Endodermal cell (in vitro differentiated cells): ENCODE results near the gene CCDC13. TPM values are rescaled to one million over a fixed set of nuclear protein-coding genes. Genes with fewer than 3 reads are reported as not detected.

Source experiments
- DNase-seq: peaks from one replicate; pipeline ENCODE4 v3.0.0-alpha.2; 2017
- H3K27ac ChIP-seq: 2 replicates; pipeline ENCODE4 v1.5.1; 2013; ENCODE audit warnings: mild to moderate bottlenecking, low read depth, low read length, moderate library complexity
- H3K27me3 ChIP-seq: 2 replicates; pipeline ENCODE4 v1.6.1; 2013; ENCODE audit warnings: mild to moderate bottlenecking, low read length, moderate library complexity; ENCODE audit not compliant: insufficient read depth, control insufficient read depth, poor library complexity, severe bottlenecking
- H3K36me3 ChIP-seq: 2 replicates; pipeline ENCODE4 v1.7.0; 2013; ENCODE audit warnings: mild to moderate bottlenecking, low read length, moderate library complexity; ENCODE audit not compliant: control insufficient read depth, insufficient read depth
- H3K4me1 ChIP-seq: one replicate; pipeline ENCODE4 v1.7.0; 2013; ENCODE audit warnings: low read length; ENCODE audit not compliant: control insufficient read depth, insufficient read depth
- H3K4me3 ChIP-seq: 2 replicates; pipeline ENCODE4 v1.5.1; 2013; ENCODE audit warnings: mild to moderate bottlenecking, low read length, moderate library complexity
- H3K9ac ChIP-seq: 2 replicates; pipeline ENCODE4 v1.6.1; 2013; ENCODE audit warnings: mild to moderate bottlenecking, low read length, moderate library complexity; ENCODE audit not compliant: poor library complexity, severe bottlenecking; ENCODE audit errors: extremely low read depth
- H3K9me3 ChIP-seq: 2 replicates; pipeline ENCODE4 v1.6.1; 2013; ENCODE audit warnings: mild to moderate bottlenecking, low read length, moderate library complexity; ENCODE audit not compliant: control insufficient read depth
- H3K27ac Mint-ChIP-seq: 2 replicates; pipeline ENCODE4 v1.8.0; 2020; ENCODE audit warnings: mixed read lengths
- H3K27me3 Mint-ChIP-seq: 2 replicates; pipeline ENCODE4 v1.8.0; 2021; ENCODE audit warnings: mild to moderate bottlenecking, mixed read lengths; ENCODE audit not compliant: insufficient read depth
- H3K36me3 Mint-ChIP-seq: 2 replicates; pipeline ENCODE4 v1.8.0; 2020; ENCODE audit warnings: low read depth, mixed read lengths
- H3K4me1 Mint-ChIP-seq: 2 replicates; pipeline ENCODE4 v1.8.0; 2020; ENCODE audit warnings: mixed read lengths
- H3K4me3 Mint-ChIP-seq: 2 replicates; pipeline ENCODE4 v1.8.0; 2020; ENCODE audit warnings: mild to moderate bottlenecking, moderate library complexity, mixed read lengths
- H3K9me3 Mint-ChIP-seq: 2 replicates; pipeline ENCODE4 v1.8.0; 2020; ENCODE audit warnings: mild to moderate bottlenecking, mixed read lengths
- WGBS, 2 experiments: methylation state at CpG; one replicate each; pipeline versions ENCODE4 v1.1.5 to v1.1.7; 2013; ENCODE audit warnings: missing lambda C conversion rate in 2 of 2, mixed read lengths in 1 of 2; ENCODE audit not compliant: insufficient coverage in 1 of 2, insufficient read length in 1 of 2; 5-methylcytosine and 5-hydroxymethylcytosine counted together
- total RNA-seq, 2 donors: library from RNA; stranded (reverse); fragmentation: NEBNext Ultra II Directional in 1 of 2; extraction: Animal tissue kit (Norgen Biotek cat#: 25700) in 1 of 2; gene quantifications; 2 replicates in 1 of 2; 3 replicates in 1 of 2; pipeline ENCODE4 v1.2.1, GENCODE V29; 2021
- TF ChIP-seq, protein P1 (sequence below): fragments of 200-600 bp; sonication (generic); conservative IDR thresholded peaks from 2 replicates; pipeline ENCODE4 v1.5.0; 2021; ENCODE audit warnings: antibody characterized with exemption, mild to moderate bottlenecking

CCDC13 gene
- total RNA-seq, 2 donors from 2014 or later: 0.64 to 1.1 TPM

DNA sequence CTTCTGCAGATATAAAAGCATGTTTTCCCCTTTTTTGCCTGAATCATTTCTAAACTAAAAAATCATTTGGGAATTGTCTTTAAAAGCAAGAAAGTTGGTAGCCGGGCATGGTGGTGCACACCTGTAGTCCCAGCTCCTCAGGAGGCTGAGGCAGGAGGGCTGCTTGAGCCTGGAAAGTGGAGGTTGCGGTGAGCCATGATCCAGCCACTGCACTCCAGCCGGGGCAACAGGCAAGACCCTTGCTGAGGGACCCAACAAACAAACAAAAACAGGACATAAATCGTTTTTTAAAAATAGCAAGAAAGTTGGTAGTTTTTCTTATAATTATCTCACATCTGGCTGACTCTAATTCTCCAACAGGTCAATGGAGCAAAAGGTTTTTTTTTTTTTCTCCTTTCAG is 28.7 kb upstream of the CCDC13 start:
- peak overlapping the region; percentile 100 for H3K4me3 ChIP-seq

DNA sequence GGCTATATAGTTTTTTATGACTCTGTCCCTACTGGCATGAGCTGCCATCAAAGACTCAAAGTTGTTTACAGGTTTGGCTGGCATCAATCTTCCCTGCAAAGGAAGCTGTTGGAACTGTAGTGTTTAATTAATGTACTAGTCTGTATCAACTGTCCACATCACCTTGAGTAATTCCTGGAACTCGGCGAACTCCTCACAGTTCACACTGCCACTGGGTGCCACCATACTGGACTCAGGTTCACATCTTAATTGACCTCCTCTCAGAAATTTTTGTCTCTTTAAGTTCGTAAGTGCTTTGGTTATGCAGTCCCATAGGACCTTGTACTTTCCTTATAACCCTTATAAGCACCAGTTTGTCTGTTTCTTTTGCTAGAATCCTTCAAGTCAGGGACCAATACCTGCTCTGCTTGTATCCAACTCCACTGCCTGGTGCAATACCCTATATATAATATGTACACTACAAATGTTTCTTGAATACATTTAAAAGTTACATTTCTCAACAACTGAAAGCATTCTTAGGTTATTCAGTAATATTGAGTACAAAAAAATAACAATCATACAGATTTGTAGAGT is 28.1 kb upstream of the CCDC13 start:
- peak overlapping the region; percentile 100 for H3K4me3 ChIP-seq
- H3K36me3 ChIP-seq: peaks cover 42% of the 10 kb centered on the region
- no peak overlapping the region for H3K27ac Mint-ChIP-seq
- DNase-seq: no peak
- peaks cover 7% of the 10 kb centered on the region for H3K9me3 ChIP-seq
- peaks cover 23% of the 10 kb centered on the region for H3K36me3 Mint-ChIP-seq
- no peaks in the 10 kb centered on the region for H3K27me3 Mint-ChIP-seq
- peaks cover 5% of the 10 kb centered on the region for H3K4me1 ChIP-seq
- H3K27me3 ChIP-seq: no peaks in the 10 kb centered on the region
- H3K4me1 Mint-ChIP-seq: peaks cover 31% of the 10 kb centered on the region
- no peak overlapping the region for H3K27ac ChIP-seq
- no peak overlapping the region for H3K4me3 Mint-ChIP-seq
- WGBS, 2 experiments: 90 to 95% methylated on average over 3 of the region's 3 CpGs
- no peak overlapping the region for H3K9ac ChIP-seq
- TF ChIP-seq, protein P1, sequence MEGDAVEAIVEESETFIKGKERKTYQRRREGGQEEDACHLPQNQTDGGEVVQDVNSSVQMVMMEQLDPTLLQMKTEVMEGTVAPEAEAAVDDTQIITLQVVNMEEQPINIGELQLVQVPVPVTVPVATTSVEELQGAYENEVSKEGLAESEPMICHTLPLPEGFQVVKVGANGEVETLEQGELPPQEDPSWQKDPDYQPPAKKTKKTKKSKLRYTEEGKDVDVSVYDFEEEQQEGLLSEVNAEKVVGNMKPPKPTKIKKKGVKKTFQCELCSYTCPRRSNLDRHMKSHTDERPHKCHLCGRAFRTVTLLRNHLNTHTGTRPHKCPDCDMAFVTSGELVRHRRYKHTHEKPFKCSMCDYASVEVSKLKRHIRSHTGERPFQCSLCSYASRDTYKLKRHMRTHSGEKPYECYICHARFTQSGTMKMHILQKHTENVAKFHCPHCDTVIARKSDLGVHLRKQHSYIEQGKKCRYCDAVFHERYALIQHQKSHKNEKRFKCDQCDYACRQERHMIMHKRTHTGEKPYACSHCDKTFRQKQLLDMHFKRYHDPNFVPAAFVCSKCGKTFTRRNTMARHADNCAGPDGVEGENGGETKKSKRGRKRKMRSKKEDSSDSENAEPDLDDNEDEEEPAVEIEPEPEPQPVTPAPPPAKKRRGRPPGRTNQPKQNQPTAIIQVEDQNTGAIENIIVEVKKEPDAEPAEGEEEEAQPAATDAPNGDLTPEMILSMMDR: no peak
- peaks cover 3% of the 10 kb centered on the region for H3K9me3 Mint-ChIP-seq

More for the DNA sequence above, 28.7 kb upstream of the CCDC13 start:
- Histone ChIP-seq H3K9me3 (peaks cover 11% of the 10 kb centered on the region), H3K36me3 (peaks cover 38% of the 10 kb centered on the region), H3K4me1 (peaks cover 8% of the 10 kb centered on the region), H3K9ac (no peak overlapping the region), H3K27ac (no peak overlapping the region), H3K27me3 (no peaks in the 10 kb centered on the region)
- H3K27me3 Mint-ChIP-seq: no peaks in the 10 kb centered on the region
- WGBS, 2 experiments: 89 to 94% methylated on average over 3 to 4 of the region's 4 CpGs
- TF ChIP-seq, protein P1: no peak
- H3K4me3 Mint-ChIP-seq: peak overlapping the region; percentile 100
- H3K36me3 Mint-ChIP-seq: peaks cover 20% of the 10 kb centered on the region
- DNase-seq: no peak
- peaks cover 6% of the 10 kb centered on the region for H3K9me3 Mint-ChIP-seq
- H3K4me1 Mint-ChIP-seq: peaks cover 30% of the 10 kb centered on the region
- H3K27ac Mint-ChIP-seq: no peak overlapping the region

DNA sequence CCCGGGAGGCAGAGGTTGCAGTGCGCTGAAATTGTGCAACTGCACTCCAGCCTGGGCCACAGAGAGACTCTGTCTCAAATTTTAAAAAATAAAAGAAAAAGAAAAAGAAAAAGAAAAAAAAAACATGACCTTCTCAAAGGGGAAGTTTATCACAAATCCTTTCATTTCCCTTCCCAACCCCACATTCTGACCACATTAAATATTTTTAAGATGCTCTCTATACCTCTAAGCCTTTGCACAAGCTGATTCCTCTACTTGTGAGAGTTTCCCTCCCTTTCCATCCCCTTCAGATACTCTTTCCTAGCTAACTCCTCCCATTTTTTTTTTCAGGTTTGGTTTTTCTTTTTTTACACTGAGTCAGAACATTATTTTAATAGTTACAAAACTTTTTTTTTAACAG is 27.2 kb upstream of the CCDC13 start:
- H3K36me3 ChIP-seq: peaks cover 51% of the 10 kb centered on the region
- no peak overlapping the region for H3K4me3 Mint-ChIP-seq
- H3K27ac Mint-ChIP-seq: no peak overlapping the region
- peaks cover 3% of the 10 kb centered on the region for H3K9me3 Mint-ChIP-seq
- TF ChIP-seq, protein P1: no peak
- peaks cover 5% of the 10 kb centered on the region for H3K4me1 ChIP-seq
- H3K9me3 ChIP-seq: peaks cover 7% of the 10 kb centered on the region
- no peak overlapping the region for H3K27ac ChIP-seq
- H3K36me3 Mint-ChIP-seq: peaks cover 31% of the 10 kb centered on the region
- no peaks in the 10 kb centered on the region for H3K27me3 ChIP-seq
- WGBS, 2 experiments: 100% methylated on average over 2 of the region's 2 CpGs
- H3K4me1 Mint-ChIP-seq: peaks cover 29% of the 10 kb centered on the region
- no peaks in the 10 kb centered on the region for H3K27me3 Mint-ChIP-seq
- H3K9ac ChIP-seq: no peak overlapping the region
- peak overlapping the region; percentile 100 for H3K4me3 ChIP-seq
- no peak for DNase-seq
